HG02642 (cell line): ENCODE data around the gene TGFBR2.
"Not testable (repeated sequence)": the region's sequence is repeated elsewhere in the genome, so short reads cannot be mapped to it uniquely, and the experiment has no call there.

Source experiments
- ATAC-seq: cut with Tn5 transposase; IDR thresholded peaks from one replicate; pipeline ENCODE4 v1.9.1; 2021; ENCODE audit warnings: mild to moderate bottlenecking; ENCODE audit not compliant: unreplicated experiment, poor library complexity

The TGFBR2 gene

DNA sequence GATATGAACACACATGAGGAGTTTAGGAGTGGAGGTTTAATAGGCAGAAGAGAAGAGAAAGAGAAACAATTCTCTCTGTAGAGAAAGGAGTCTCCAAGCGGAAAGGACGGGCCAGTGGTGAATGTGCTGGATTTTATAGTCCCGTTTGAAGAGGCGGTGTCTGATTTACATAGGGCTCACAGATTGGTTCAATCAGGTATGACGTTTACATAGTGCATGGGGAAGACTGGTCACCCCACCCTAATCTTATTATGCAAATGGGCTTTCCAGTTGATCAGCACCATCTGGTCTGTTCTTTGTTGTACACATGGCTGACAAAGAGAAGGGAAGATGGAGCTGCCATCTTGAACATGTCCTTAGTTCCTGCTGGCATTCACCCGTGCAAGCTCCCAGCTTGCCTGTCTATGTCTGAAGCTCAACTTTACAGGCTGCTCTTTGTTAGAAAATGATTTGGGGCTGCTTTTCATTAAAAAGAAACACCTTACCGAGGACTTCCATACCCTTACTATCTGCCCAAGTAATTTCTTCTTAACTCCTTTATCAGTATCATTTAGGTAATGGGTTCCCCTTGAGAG lies 63.0 kb downstream of the TGFBR2 start:
- ATAC-seq = not testable (repeated sequence)

DNA sequence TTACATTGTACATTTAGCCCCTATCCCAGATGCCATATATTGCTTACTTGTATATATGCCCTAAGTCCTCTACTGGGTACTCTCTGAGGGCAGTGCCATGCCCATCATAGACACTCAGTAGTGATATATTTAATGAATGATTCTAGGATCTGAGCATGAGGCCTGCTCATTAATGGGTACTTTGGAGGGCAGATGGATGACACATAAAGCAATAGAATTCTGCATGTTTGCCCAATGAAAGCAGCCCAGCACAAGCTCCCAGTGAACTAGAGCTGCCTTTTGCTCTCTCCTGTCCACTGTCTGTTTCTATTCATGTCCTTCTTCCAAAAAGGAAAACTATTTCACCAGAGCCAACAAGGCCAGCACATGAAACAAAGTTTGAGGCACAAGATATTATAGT lies 63.9 kb downstream of the TGFBR2 start:
- no peak for ATAC-seq

DNA sequence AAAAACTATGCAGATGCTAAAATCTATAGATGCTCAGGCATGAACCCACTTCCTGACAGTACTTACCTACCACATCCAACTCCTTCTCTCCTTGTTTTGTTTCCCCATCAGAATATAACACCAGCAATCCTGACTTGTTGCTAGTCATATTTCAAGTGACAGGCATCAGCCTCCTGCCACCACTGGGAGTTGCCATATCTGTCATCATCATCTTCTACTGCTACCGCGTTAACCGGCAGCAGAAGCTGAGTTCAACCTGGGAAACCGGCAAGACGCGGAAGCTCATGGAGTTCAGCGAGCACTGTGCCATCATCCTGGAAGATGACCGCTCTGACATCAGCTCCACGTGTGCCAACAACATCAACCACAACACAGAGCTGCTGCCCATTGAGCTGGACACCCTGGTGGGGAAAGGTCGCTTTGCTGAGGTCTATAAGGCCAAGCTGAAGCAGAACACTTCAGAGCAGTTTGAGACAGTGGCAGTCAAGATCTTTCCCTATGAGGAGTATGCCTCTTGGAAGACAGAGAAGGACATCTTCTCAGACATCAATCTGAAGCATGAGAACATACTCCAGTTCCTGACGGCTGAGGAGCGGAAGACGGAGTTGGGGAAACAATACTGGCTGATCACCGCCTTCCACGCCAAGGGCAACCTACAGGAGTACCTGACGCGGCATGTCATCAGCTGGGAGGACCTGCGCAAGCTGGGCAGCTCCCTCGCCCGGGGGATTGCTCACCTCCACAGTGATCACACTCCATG lies 65.3 kb downstream of the TGFBR2 start:
- ATAC-seq = no peak

DNA sequence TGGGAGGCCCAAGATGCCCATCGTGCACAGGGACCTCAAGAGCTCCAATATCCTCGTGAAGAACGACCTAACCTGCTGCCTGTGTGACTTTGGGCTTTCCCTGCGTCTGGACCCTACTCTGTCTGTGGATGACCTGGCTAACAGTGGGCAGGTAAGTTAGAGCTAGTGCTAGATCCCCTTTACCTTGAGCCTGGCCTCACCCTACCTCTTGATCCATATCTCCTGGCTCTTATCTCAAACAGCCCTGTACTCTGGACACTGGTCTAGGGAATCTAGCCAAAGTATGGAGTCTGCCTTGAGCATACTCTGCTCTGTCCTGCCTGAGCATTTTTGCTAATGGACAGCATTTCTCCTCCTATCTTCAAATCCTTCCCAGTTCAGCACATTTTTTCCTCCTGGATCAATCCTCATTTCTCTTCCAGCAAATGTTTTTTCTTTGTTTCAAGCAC lies 65.9 kb downstream of the TGFBR2 start:
- no peak for ATAC-seq

DNA sequence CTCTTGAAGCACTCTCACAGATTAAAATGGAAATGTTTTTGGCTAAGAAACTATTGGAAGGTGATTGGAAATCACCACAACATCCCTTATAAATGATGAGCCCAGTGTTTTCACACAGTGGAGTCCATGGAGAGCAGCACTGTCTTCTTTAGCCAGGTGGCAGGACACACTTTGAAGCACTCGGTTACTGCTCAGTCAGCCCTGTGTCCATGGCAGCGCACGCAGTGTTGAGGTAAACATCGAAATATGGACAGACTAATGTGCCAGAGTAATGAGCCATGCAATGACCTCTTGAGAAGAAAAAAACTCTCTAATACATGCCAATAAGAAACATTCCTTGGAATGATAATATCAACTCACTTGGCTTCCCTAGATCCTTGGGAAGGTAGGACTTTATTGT lies 66.6 kb downstream of the TGFBR2 start:
- no peak for ATAC-seq

DNA sequence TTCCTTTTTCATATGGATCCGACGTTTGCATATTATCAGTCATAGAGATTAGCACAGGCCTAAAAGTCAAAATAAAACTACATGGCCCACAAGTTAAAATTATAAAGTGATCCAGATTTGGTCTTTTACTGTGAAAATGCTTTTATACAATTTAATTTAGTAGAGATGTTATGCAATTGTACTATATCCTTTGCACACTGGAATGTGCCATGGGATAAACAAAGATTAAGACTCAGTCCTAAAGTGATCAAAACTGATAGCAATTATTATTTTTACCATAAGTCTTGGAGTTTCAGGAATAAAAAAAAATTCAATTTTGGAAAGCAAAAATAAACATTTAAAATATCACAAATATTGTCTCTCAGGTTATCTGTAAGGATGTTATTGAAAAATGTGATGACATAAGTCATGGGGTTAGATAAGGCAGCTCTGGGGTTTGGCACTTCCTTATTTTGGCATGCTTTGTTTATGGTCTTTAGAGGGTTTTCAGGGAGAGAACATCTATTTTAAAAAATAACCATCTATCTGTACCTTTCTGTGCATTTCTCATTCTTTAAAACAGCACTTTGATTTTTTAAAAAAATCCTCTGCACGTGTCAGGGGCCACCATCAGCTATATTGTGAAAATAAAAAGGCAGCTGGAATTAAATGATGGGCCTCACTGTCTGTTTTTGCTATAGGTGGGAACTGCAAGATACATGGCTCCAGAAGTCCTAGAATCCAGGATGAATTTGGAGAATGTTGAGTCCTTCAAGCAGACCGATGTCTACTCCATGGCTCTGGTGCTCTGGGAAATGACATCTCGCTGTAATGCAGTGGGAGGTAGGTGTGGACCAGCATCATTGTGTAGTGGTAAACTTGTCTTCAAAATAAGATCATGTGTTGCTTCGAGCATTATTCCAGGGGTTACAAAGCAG lies 67.3 kb downstream of the TGFBR2 start:
- no peak for ATAC-seq

DNA sequence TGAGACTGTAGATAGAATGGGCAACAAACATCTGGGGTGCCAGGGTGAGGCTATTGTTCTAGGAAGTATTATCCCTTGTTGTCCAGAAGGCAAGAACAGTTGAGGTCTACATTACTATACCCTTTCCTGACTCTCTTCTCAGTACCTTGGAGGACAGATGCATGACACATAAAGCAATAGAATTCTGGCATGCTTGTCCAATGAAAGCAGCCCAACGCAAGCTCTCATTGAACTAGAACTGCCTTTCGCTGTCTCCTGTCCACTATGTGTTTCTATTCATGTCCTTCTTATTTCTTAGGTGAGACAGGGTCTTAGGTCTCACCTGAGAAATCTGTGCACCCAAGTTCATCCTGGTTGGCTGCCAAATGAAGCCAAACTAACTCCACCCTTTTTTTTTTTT lies 68.6 kb downstream of the TGFBR2 start:
- ATAC-seq = no peak

DNA sequence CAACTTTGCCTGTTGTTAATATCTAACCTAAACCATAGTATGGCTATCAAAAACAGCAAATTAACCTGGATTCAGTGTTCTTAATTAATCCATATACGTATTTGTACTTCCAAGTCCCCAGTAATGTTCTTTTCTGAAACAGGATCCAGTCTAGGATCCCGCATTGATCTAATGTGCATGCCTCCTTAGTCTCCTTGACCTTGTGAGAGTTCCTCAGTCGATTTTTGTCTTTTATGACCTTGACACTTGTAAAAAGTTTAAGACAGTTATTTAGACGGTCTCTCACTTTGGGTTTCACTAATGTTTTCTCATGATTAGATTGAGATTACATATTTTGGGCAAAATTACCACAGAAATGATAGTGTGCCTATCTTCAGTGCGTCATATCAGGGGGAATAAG lies 69.4 kb downstream of the TGFBR2 start:
- ATAC-seq = no peak

DNA sequence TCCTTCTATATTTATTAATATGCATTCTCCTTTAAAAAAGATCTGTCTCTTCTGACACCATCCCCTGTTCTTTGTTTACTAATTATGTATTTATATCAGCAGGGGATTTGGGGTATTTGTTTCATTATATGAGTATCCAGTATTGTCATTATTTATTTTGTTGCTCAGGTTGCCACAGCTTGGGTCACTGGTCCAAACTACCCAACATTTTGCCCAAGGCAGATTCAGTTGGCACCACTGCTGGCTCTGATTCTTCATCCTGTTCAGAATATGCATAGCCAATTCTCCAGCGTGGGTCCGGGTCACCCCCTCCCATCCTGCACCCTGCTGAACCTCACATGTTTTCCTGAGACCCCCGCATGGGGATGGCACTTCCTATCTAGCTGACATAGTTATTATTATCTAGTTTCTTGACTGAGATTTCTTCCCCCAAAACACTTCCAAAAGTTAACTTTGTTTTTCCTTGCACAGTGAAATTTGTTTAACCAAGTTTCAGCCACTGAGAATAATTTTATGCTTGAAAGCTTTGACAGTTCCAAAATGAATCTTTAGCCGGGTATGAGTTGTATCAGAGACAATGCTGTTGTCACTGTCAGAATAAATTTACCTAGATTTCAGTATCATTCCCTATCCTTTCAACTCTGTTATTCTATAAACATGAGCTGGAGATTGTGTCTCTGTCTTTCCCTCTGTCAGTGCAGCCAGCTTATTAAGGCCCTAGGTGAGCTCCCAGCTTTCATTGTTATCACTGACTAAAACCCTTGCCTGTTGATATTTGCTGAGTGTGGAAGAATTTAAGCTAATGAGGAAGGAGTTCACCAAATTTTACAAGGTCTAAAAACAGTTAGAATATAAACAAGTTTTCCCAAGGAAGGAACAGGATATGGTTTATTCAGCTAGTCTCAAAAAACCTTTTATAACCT lies 70.3 kb downstream of the TGFBR2 start:
- ATAC-seq = peak; percentile 43

DNA sequence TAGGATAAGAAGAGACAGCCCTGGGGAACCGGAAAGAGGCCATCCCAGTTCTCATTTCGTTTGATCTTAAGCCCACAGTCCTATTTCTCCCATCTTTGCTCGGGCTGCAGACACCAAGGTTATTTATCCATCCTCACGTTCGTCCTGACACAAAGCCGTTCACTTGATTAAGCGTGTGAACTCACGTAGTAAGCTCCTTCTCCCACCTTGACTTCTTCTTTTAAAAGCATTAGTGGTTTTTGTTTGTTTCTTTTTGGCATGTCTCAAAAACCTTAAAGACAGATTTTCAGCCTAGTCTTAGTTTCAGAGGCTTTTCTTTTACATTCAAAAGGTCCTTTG lies 70.9 kb downstream of the TGFBR2 start:
- ATAC-seq = no peak

DNA sequence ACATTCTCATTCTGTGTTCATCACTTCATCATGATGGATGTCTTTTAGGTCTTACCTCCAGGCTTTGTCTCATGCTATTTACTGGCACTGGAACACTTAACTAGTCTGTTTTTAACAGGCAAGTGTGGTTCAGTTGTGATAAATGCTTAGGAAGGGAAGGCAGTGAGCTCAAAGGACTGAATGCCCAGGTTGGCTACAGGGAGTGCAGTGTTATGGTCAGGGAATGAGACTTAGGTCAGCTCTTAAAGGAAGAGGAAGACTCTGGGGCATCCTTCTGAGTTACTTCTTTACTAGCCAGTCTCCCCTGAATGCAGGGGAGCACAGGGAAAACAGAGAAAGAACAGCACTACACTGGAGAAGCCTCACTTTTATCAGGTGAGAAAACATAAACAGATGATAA lies 72.6 kb downstream of the TGFBR2 start:
- ATAC-seq = no peak

DNA sequence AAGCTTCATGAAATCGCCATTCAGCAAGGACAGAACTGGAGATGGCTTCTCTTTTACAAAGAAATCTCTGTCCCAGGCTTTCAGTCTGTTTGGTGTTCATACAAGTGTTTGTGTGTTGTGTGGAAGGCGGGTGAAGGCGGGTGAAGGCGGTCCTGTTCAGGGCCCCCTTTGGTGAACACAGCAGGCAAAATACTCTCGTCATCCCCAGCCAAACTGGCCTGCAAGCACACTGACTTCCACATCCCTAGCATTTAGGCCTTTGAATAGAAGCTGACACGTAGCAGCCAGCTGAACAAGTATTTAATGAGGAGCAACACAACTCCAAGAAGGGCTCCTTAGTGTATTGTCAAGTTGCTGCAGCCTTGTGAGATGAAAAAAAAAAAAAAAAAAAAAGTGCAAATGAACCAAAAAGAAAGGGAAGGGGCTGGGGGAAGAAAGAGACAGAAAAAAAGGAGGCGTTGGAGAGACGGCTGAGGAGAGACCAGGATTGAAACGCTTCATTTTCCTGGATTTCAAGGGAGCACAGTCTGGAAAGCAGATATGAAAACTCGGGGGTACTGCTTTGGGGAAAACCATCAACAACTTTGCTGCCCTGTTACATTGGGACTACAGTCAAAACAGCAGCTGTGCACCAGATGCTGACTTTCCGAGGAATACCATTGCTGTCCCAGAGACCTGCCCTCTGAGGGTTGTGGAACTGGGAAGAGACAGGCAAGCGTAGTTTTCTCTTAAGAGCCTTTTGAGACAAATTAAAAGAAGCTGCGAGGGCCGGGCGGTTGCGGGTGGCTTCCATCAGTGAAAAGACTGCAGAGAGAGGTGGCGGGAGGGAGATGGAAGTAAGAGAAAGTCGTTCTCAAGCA lies 74.6 kb downstream of the TGFBR2 start:
- ATAC-seq = no peak

DNA sequence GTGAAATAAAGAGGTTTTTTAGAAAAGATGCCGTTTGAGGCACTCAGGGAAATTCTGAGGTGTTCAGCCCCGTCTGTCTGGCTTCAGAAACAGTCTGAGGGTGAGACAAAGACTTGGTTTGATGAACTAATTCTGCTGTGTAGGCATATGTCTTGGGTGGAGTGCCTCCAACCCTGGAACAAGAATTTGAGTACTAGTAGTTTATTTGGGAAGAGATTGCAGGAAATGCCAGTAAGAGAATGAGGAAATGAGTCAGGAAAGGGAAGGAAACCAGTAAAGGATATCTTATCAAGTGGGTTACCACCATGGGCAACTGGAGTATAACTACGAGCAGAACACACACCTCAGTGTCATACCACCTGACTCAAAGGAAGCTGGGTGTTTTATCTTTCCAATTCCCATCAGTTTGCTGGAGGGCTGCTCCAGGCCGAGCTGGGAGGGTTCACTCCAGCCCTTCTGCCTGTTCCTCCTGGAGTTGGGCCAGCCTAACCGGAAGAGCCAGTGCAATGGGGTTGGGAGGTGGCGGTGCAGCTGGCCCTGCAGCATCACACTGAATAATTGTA lies 75.3 kb downstream of the TGFBR2 start:
- ATAC-seq = no peak

DNA sequence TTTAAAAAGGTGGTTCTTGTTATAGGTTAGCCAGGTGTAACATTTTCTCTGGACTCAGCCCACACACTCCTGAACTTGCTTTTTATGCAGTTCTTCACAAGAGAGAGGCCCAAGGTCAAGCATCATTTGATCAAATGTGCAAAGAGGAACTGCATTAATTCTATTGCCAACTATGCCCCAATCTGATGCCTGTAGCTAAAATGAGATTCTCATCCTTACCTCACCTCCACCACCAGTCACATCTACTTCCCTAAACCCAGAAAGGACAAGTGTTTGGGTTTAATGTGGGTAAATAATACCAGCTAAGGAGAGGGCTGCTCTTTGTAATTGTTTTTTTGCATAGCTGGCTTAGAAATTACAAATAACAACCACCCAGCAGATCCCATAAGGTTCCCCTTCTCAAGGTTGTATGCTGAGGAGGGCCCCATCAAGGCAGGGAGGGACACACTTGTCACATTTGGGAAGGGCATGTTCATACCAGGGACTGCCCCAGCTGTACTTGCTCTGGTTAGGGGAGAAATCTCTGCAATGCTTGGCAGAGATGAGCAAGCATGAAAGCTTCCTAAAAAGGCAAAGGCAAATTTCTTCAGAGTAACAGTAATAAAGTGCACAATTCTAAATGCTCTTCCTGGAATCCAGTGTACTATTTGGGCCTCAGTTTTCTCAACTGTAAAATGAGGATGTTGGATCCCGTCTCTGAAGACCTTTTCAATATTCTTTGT lies 76.2 kb downstream of the TGFBR2 start:
- ATAC-seq = no peak

DNA sequence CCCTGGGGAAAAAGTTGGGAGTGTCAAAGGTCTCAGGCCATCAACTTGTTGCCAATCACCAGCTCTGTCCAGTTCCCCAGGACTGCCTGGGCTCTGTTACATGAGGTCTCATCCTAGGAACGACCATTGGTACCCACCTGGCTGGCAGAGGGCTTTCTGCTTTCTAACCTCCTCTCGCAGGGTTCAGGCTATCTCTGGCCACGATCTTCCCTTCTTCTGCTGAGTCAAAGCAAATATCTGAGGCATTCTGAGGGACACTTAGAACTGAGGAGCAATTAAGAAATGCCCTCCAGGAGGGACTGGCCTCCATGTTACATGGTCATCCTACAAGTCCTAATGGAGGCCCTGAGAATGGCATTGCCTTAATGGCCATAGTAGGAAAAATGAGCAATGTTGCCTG lies 77.4 kb downstream of the TGFBR2 start:
- ATAC-seq = no peak

DNA sequence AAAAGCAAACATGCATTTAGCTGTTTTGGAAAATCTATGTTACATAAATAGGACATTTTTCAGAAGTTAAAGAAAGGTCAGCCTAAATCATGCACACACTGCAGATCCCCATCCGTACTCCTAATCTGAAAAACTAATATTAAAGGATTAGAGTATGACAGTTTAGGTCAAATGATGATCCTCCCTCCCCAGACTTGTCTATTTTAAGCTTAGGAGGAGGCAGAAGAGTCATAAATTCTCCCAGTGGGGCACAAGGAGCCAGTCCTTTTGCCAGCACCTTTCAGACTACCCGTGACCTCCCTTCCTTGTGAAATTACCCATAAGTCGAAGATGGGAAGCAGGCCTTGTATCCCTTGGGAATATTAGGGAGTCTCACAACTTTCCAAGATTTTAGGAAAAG lies 78.0 kb downstream of the TGFBR2 start:
- no peak for ATAC-seq

DNA sequence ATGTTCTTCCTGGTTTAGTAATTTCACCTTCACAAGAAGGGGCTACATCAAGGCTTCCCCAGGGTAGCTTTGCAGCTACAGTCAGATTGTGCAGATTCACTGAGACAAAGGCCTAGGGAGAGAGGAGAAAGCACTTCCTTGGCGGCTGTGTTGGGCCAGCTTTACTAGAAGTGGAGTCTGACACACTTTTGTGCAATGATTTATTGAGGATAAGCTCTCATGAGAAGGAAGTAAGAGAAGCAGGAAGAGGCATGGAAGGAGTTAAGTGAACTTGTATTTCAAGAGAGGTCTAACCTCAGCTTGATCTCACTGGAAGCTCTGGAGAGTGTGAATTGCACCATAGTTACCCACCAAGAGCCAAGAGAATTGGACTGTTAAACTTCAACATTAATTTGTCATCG lies 78.9 kb downstream of the TGFBR2 start:
- no peak for ATAC-seq

DNA sequence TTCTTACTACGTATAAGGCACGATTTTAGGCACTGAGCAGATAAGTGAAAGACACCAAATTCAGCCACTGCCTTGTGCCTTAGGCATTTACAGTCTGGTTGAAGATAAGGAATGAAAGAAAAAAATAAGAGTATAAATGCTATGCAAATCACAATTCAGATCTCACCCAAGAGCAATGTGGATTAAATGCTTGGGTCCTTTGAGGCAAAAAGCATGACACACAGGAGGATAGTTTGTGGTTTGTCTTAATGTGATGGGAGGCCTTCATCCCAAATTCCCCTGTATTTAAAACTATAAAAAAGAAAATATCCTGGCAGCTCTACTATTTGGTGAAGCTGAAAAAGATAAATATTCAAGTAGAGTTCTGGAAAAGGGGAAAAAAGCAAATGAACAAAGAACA lies 79.8 kb downstream of the TGFBR2 start:
- ATAC-seq = no peak
